Activated T-cell treated with anti-CD3 and anti-CD28 coated beads, Interleukin-2, amount 50 U/mL, for 4 hours (primary cell): Measurements from ENCODE around the gene NCKAP1. TPM values are rescaled to one million over a fixed set of nuclear protein-coding genes. Genes with fewer than 3 reads are reported as not detected.

Experiments
- ATAC-seq, 2 donors: fragments of 200-7000 bp; cut with Tn5 transposase; one replicate each; pipeline ENCODE4 v1.10.0; 2021
- DNase-seq: peaks from one replicate; pipeline ENCODE4 v3.0.0-alpha.2; 2020
- H3K27me3 Mint-ChIP-seq: one replicate; pipeline ENCODE4 v1.8.0; 2021; ENCODE audit warnings: low read depth, mixed read lengths
- H3K36me3 Mint-ChIP-seq: one replicate; pipeline ENCODE4 v1.8.0; 2022; ENCODE audit warnings: mixed read lengths; ENCODE audit not compliant: insufficient read depth
- H3K4me1 Mint-ChIP-seq: one replicate; pipeline ENCODE4 v1.8.0; 2021; ENCODE audit warnings: low read depth, mixed read lengths
- H3K4me3 Mint-ChIP-seq: one replicate; pipeline ENCODE4 v1.8.0; 2021; ENCODE audit warnings: mild to moderate bottlenecking, moderate library complexity, mixed read lengths
- H3K9me3 Mint-ChIP-seq: one replicate; pipeline ENCODE4 v1.8.0; 2021; ENCODE audit warnings: mixed read lengths
- total RNA-seq, 3 donors: library from RNA; stranded (reverse); gene quantifications; one replicate each; pipeline ENCODE4 v1.2.1, GENCODE V29; 2021

Gene NCKAP1
- total RNA-seq, 3 donors from 2014 or later = 8.2 to 13.0 (median 8.3) TPM

DNA sequence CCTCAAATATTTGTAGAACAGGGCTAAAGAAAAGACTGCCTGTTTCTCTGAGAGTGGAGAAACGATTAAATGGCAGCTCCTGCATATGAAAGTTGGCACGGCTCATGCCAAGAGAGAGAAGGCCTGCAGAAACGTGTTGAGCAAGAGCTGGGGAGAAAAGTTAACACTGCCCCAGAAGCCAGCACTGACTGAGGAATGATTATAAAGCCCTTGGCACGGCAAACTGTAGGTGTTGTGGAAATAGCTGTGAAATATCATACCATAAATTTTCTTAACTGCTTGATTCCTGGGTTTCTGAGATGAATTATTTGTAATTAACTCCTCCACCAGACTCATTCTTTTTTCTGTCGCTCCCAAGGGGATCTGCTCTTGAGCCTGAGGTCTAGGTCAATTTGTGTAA is 176.2 kb downstream of the NCKAP1 start:
- peaks cover 33% of the 10 kb centered on the region for H3K27me3 Mint-ChIP-seq
- DNase-seq (no peak), ATAC-seq (no peak)
- H3K36me3 Mint-ChIP-seq = no peaks in the 10 kb centered on the region
- no peaks in the 10 kb centered on the region for H3K9me3 Mint-ChIP-seq
- no peak overlapping the region for H3K4me3 Mint-ChIP-seq
- peaks cover 12% of the 10 kb centered on the region for H3K4me1 Mint-ChIP-seq

- Mint-ChIP-seq H3K9me3 (peaks cover 4% of the 10 kb centered on the region), H3K36me3 (no peaks in the 10 kb centered on the region), H3K4me3 (no peak overlapping the region), H3K4me1 (peaks cover 4% of the 10 kb centered on the region), H3K27me3 (peaks cover 26% of the 10 kb centered on the region)
- DNase-seq (no peak), ATAC-seq (no peak)
Measured at GRCh38 chr2:182860858-182861257, 177.4 kb downstream of the NCKAP1 start.

Other genes starting within 250 kb of the NCKAP1 start
- not detected for gene FRZB, start 171.8 kb downstream of the NCKAP1 start, total RNA-seq
- 1 to 10 TPM; 1.2 to 2.5 (median 2.2) TPM for gene DUSP19, start 40.3 kb upstream of the NCKAP1 start, total RNA-seq
- 10 to 100 TPM; 55.0 to 61.9 (median 60.5) TPM for gene NUP35, start 86.0 kb upstream of the NCKAP1 start, total RNA-seq